Pancreas (tissue), 8 donors: ENCODE data around the gene TBC1D13. TPM values are rescaled to one million over a fixed set of nuclear protein-coding genes. Genes with fewer than 3 reads are reported as not detected.

Experiments
- polyA plus RNA-seq, 2 donors: library from polyadenylated mRNA; stranded (reverse); fragments of 200-250 nt; gene quantifications; one replicate each; pipeline ENCODE4 v1.2.3, GENCODE V29; 2013
- total RNA-seq, 6 donors: library from RNA; stranded (reverse); fragmentation: NEBNext Ultra II Directional in 4 of 6; extraction: Animal tissue kit (Norgen Biotek cat#: 25700) in 4 of 6; gene quantifications; one replicate each; pipeline versions ENCODE4 v1.2.1 to v1.2.4, GENCODE V29; 2021 to 2023
- donor health status: healthy with polysubstance abuse.
- donor health status: DM: no; HTN: no; CAD: no; lungs with moderate emphysema.
- donor health status: DM: no; HTN: no; CAD: no.
- donor health status: Bipolar disorder and iron deficiency.
- donor health status: DM: yes; HTN: yes; CAD: no.
- donor health status: DM: no; HTN: no; CAD: no.
- donor health status: DM: no; HTN: no; CAD: no.
- donor health status: DM: yes; HTN: yes; CAD: no.

TBC1D13 gene
- total and polyA plus RNA-seq, 8 donors, result 10.9 to 18.5 (median 13.9) TPM

Other genes starting within 250 kb of the TBC1D13 start
- gene SPTAN1, start 234.7 kb upstream of the TBC1D13 start, total RNA-seq, result 100 to 1,000 TPM in 2 of 6 donors, 10 to 100 TPM in 4; 58.6 to 155 (median 77.1) TPM
- gene SPTAN1, start 234.7 kb upstream of the TBC1D13 start, polyA plus RNA-seq, result 100 to 1,000 TPM; 123 to 143 TPM
- 10 to 100 TPM; 19.5 to 29.3 (median 21.1) TPM for gene DYNC2I2, start 130.4 kb upstream of the TBC1D13 start, total RNA-seq
- gene DYNC2I2, start 130.4 kb upstream of the TBC1D13 start, polyA plus RNA-seq, result 10 to 100 TPM; 75.2 to 90.3 TPM
- gene SET, start 98.0 kb upstream of the TBC1D13 start, total RNA-seq, result 100 to 1,000 TPM; 107 to 162 (median 150) TPM
- gene SET, start 98.0 kb upstream of the TBC1D13 start, polyA plus RNA-seq, result 10 to 100 TPM; 42.9 to 77.3 TPM
- gene PKN3, start 84.8 kb upstream of the TBC1D13 start, total RNA-seq, result 1 to 10 TPM; 2.5 to 4.3 (median 3.7) TPM
- gene PKN3, start 84.8 kb upstream of the TBC1D13 start, polyA plus RNA-seq, result 10 to 100 TPM; 10.0 to 11.0 TPM
- 10 to 100 TPM; 18.3 to 31.5 (median 25.4) TPM for gene ZDHHC12, start 63.1 kb upstream of the TBC1D13 start, total RNA-seq
- 10 to 100 TPM; 27.6 to 56.9 TPM for gene ZDHHC12, start 63.1 kb upstream of the TBC1D13 start, polyA plus RNA-seq
- gene ZER1, start 15.3 kb upstream of the TBC1D13 start, total RNA-seq, result 10 to 100 TPM; 15.8 to 23.4 (median 17.9) TPM
- gene ZER1, start 15.3 kb upstream of the TBC1D13 start, polyA plus RNA-seq, result 10 to 100 TPM; 16.9 to 22.6 TPM
- 10 to 100 TPM; 12.2 to 23.0 (median 14.3) TPM for gene ENDOG, start 31.2 kb downstream of the TBC1D13 start, total RNA-seq
- gene ENDOG, start 31.2 kb downstream of the TBC1D13 start, polyA plus RNA-seq, result 10 to 100 TPM; 14.0 to 16.0 TPM
- 10 to 100 TPM; 14.8 to 28.0 (median 20.6) TPM for gene SPOUT1, start 42.5 kb downstream of the TBC1D13 start, total RNA-seq
- 10 to 100 TPM; 28.8 to 32.8 TPM for gene SPOUT1, start 42.5 kb downstream of the TBC1D13 start, polyA plus RNA-seq
- 1 to 10 TPM; 1.1 to 2.9 (median 1.5) TPM for gene KYAT1, start 94.7 kb downstream of the TBC1D13 start, total RNA-seq
- 1 to 10 TPM; 4.2 to 5.2 TPM for gene KYAT1, start 94.7 kb downstream of the TBC1D13 start, polyA plus RNA-seq
- 10 to 100 TPM in 4 of 6 donors, 1 to 10 TPM in 2; 8.7 to 20.4 (median 10.4) TPM for gene LRRC8A, start 94.9 kb downstream of the TBC1D13 start, total RNA-seq
- 10 to 100 TPM in 1 of 2 donors, 1 to 10 TPM in 1; 9.2 to 10.1 TPM for gene LRRC8A, start 94.9 kb downstream of the TBC1D13 start, polyA plus RNA-seq
- 10 to 100 TPM; 20.7 to 48.7 (median 42.2) TPM for gene PHYHD1, start 133.7 kb downstream of the TBC1D13 start, total RNA-seq
- gene PHYHD1, start 133.7 kb downstream of the TBC1D13 start, polyA plus RNA-seq, result 10 to 100 TPM; 45.7 to 71.3 TPM
- 1 to 10 TPM; 5.7 to 8.2 (median 6.6) TPM for gene DOLK, start 160.3 kb downstream of the TBC1D13 start, total RNA-seq
- 1 to 10 TPM; 5.4 to 8.5 TPM for gene DOLK, start 160.3 kb downstream of the TBC1D13 start, polyA plus RNA-seq
- gene NUP188, start 160.4 kb downstream of the TBC1D13 start, total RNA-seq, result 10 to 100 TPM; 11.5 to 20.8 (median 13.5) TPM
- 10 to 100 TPM; 10.8 to 18.0 TPM for gene NUP188, start 160.4 kb downstream of the TBC1D13 start, polyA plus RNA-seq
- gene SH3GLB2, start 241.1 kb downstream of the TBC1D13 start, total RNA-seq, result 10 to 100 TPM; 46.6 to 79.7 (median 70.8) TPM
- 100 to 1,000 TPM; 188 to 201 TPM for gene SH3GLB2, start 241.1 kb downstream of the TBC1D13 start, polyA plus RNA-seq
- 10 to 100 TPM in 1 of 6 donors, 1 to 10 TPM in 5; 7.5 to 17.1 (median 9.3) TPM for gene MIGA2, start 249.4 kb downstream of the TBC1D13 start, total RNA-seq
- 10 to 100 TPM; 27.8 to 30.9 TPM for gene MIGA2, start 249.4 kb downstream of the TBC1D13 start, polyA plus RNA-seq